Lung (tissue), 12 donors: ENCODE results near the gene SFT2D1. TPM values are rescaled to one million over a fixed set of nuclear protein-coding genes. Genes with fewer than 3 reads are reported as not detected.

Source experiments
- ATAC-seq: fragments of 200-7000 bp; cut with Tn5 transposase; one replicate; pipeline ENCODE4 v1.9.1; 2020; ENCODE audit warnings: moderate number of reproducible peaks; ENCODE audit not compliant: insufficient read depth, low FRiP score
- DNase-seq, 3 donors: peaks; one replicate each; pipeline ENCODE4 v3.0.0-alpha.2; 2013 to 2017
- H3K27ac ChIP-seq, 2 donors: one replicate each; pipeline ENCODE4 v1.5.1; 2013; ENCODE audit warnings: mild to moderate bottlenecking in 2 of 2, moderate library complexity in 2 of 2, control low read depth in 1 of 2, inconsistent platforms in 1 of 2, low read depth in 1 of 2, low read length in 1 of 2
- H3K27me3 ChIP-seq, 3 donors: one replicate each; pipeline ENCODE4 v1.5.1; 2013; ENCODE audit warnings: low read length in 2 of 3; ENCODE audit not compliant: control insufficient read depth in 3 of 3, insufficient read depth in 3 of 3
- H3K36me3 ChIP-seq, 4 donors: one replicate each; pipeline ENCODE4 v1.5.1; 2013; ENCODE audit warnings: low read length in 4 of 4, mild to moderate bottlenecking in 1 of 4, moderate library complexity in 1 of 4; ENCODE audit not compliant: control insufficient read depth in 4 of 4, insufficient read depth in 4 of 4
- H3K4me1 ChIP-seq, 5 donors: one replicate each; pipeline ENCODE4 v1.5.1; 2013; ENCODE audit warnings: low read length in 5 of 5, mild to moderate bottlenecking in 2 of 5, moderate library complexity in 1 of 5; ENCODE audit not compliant: control insufficient read depth in 5 of 5, insufficient read depth in 5 of 5
- H3K4me3 ChIP-seq: one replicate; pipeline ENCODE4 v1.5.1; 2013; ENCODE audit warnings: mild to moderate bottlenecking, control low read depth, moderate library complexity
- H3K9ac ChIP-seq, 2 donors: one replicate each; pipeline ENCODE4 v1.5.1; 2013; ENCODE audit warnings: low read length in 2 of 2, control low read depth in 1 of 2; ENCODE audit not compliant: insufficient read depth in 1 of 2
- H3K9me3 ChIP-seq, 4 donors: one replicate each; pipeline ENCODE4 v1.5.1; 2013; ENCODE audit warnings: low read length in 3 of 4, mild to moderate bottlenecking in 1 of 4, moderate library complexity in 1 of 4; ENCODE audit not compliant: control insufficient read depth in 4 of 4, insufficient read depth in 3 of 4
- CTCF ChIP-seq: IDR thresholded peaks from 2 replicates; pipeline ENCODE4 v1.5.1; 2012; ENCODE audit warnings: mild to moderate bottlenecking; ENCODE audit errors: control extremely low read depth, extremely low read depth
- WGBS, 2 donors: extraction: QIAGEN DNeasy Blood & Tissue Kit; methylation state at CpG; one replicate each; pipeline ENCODE4 v1.1.7; 2013; 5-methylcytosine and 5-hydroxymethylcytosine counted together
- polyA plus RNA-seq, 2 donors: library from polyadenylated mRNA; stranded (reverse); fragments of 200-250 nt; gene quantifications; one replicate each; pipeline ENCODE4 v1.2.1, GENCODE V29; 2013
- total RNA-seq, 2 donors: library from RNA; depleted of rRNA in 1 of 2; stranded (reverse); fragments of >200 nt in 1 of 2; gene quantifications; one replicate each; pipeline ENCODE4 v1.2.1, GENCODE V29; 2014 to 2021
- donor health status: control.
- donor health status: control.
- donor health status: Bipolar disorder and iron deficiency.
- donor health status: healthy.
- donor health status: DM: yes; HTN: yes; CAD: no.

The SFT2D1 gene
- total and polyA plus RNA-seq, 4 donors: 40.8 to 81.2 (median 58.8) TPM

GRCh38 chr6:166297606-166298005 lies 44.7 kb downstream of the SFT2D1 start:
- no peak for TF ChIP-seq CTCF
- H3K36me3 ChIP-seq: no peaks in the 10 kb centered on the region
- no peak overlapping the region for H3K27ac ChIP-seq
- no peak for DNase-seq
- 94 to 96% methylated on average over 23 of the region's 23 CpGs for WGBS, 2 donors
- no peak overlapping the region for H3K4me3 ChIP-seq
- H3K9ac ChIP-seq: no peak overlapping the region
- peaks cover 1 to 5% (median 2%) of the 10 kb centered on the region in 3 donors for H3K27me3 ChIP-seq
- H3K9me3 ChIP-seq: peaks cover 0 to 6% (median 0%) of the 10 kb centered on the region in 4 donors
- H3K4me1 ChIP-seq: no peaks in the 10 kb centered on the region
- no peak for ATAC-seq

- TF ChIP-seq CTCF: no peak
- no peaks in the 10 kb centered on the region for H3K36me3 ChIP-seq
- H3K27me3 ChIP-seq: peaks cover 0 to 8% (median 2%) of the 10 kb centered on the region in 3 donors
- H3K9me3 ChIP-seq: peaks cover 0 to 5% (median 0%) of the 10 kb centered on the region in 4 donors
- WGBS, 2 donors: 73% methylated on average over 10 of the region's 10 CpGs
- H3K4me3 ChIP-seq: no peak overlapping the region
- ATAC-seq (no peak), DNase-seq (no peak)
- H3K27ac ChIP-seq: no peak overlapping the region
- no peak overlapping the region for H3K9ac ChIP-seq
- no peaks in the 10 kb centered on the region for H3K4me1 ChIP-seq
Observed at GRCh38 chr6:166296035-166296883, 46.1 kb downstream of the SFT2D1 start.

GRCh38 chr6:166293731-166294584 lies 48.4 kb downstream of the SFT2D1 start:
- no peak overlapping the region for H3K27ac ChIP-seq
- H3K9ac ChIP-seq: no peak overlapping the region
- no peaks in the 10 kb centered on the region for H3K36me3 ChIP-seq
- H3K4me1 ChIP-seq: no peaks in the 10 kb centered on the region
- WGBS, 2 donors: 78 to 83% methylated on average over 12 of the region's 12 CpGs
- H3K27me3 ChIP-seq: peaks cover 0 to 8% (median 2%) of the 10 kb centered on the region in 3 donors
- peaks cover 0 to 5% (median 0%) of the 10 kb centered on the region in 4 donors for H3K9me3 ChIP-seq
- no peak overlapping the region for H3K4me3 ChIP-seq
- no peak for DNase-seq
- no peak for TF ChIP-seq CTCF
- no peak for ATAC-seq
